Inferior parietal cortex (tissue), 1 donor: ENCODE data around the gene ORC1.

Experiments
- DNase-seq: peaks from one replicate; pipeline ENCODE4 v3.0.0-alpha.2; 2016; ENCODE audit errors: extremely low spot score

Gene ORC1

DNA sequence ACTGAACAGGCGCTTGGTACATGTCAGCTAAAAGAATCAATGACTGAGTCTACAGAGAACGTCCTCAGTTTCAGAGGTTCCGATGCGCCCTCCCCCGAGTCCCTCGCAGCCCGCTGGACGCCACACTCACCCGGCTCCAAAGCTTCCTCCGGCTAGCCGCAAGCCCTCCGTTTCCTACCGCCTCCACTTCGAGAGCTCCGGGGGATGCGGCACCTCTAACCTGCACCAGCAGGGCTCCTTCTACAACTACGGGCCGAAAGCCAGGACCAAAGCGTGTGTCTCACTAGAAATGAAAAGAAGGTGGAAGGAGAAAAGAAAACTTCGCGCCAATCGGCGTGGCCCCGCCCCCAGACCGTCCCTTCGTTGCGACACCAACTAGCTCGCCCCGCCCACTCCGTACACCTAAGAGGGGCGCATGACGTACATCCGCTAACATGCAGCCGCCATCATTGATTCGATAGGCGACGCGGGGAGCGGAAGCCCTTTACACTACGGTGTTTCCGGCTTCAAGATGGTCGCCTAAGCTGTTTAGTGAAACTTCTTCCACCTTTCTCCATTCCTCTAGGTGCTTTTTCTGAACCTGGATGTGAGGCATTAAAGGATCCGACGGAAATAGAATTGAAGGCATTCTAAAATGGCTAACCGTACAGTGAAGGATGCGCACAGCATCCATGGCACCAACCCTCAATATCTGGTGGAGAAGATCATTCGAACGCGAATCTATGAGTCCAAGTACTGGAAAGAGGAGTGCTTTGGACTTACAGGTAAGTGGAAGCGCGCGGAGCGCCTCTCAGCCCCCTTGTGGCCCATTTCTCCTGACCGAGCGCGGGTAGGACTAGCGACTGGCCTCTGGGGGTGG lies at the start of gene ORC1, which contains the start of gene PRPF38A:
ORC1 (minus strand) TSS at position 308 of the 859 bp plus-strand sequence. CDS start 2,200 bp downstream, outside the sequence.
PRPF38A (plus strand) TSS at position 487 of the 859 bp plus-strand sequence; CDS start at position 635, 148 bp downstream.
- peak; percentile 99 for DNase-seq

DNA sequence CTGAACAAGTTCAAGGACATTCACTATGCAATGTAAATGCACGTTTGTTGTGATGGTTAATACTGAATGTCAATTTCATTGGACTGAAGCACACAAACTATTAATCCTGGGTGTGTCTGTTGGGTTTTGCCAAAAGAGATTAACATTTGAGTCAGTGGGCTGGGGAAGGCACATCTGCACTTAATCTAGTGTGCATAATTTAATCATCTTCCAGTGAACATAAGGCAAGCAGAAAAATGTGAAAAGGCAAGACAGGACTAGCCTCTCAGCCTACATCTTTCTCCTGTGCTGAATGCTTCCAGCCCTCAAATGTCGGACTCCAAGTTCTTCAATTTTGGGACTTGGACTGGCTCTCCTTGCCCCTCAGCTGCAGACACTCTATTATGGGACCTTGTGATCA lies 40.2 kb upstream of the ORC1 start:
- no peak for DNase-seq

DNA sequence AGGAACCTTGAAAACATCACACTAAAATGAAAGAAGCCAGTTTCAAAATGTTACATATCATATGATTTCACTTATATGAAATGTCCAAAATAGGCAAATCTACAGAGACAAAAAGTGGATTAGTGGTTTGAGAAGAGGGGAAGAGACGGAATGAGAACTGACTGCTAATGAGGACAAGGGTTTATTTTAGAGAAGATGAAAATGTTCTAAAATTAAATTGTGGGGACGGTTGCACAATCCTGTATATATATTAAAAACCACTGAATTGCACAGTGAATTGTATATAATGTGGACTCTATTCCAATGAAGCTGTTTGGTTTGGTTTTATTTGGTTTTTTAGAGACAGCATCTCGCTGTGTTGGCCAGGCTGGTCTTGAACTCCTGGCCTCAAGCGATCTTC lies 35.8 kb upstream of the ORC1 start:
- no peak for DNase-seq

DNA sequence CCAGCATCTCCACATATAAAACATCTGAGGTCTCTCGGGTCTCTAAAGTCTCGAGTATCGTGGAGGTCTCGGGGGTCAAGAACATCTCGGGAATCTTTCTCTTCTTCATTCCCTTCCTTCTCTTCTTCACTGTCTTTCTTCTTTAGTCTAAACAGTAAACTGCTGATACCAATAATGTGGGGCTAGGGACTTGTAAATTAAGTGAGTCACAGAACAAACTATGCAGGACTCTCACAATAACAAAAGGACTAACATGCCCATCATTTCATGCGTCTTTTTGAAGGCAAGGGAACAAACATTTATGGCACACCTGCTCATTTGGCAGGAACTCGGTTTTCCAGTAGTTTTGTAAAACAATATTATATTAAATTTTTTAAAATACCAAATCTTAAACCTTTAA lies 32.6 kb upstream of the ORC1 start:
- DNase-seq = no peak

DNA sequence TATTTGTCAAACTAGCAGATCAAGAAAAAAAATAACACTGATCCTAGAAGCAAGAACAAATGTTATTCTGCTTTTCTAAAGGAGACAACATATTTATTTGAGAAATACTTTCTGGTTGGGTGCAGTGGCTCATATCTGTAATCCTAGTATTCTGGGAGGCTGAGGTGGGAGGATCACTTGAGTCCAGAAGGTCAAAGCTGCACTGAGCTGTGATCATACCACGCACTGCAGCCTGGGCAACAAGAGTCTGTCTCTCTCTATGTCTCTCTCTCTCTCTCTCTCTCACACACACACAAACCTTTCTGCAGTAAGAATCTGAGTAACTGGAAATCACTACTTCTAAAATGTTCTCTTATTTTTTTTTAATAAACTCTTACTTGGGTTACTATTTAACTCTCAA lies 31.4 kb upstream of the ORC1 start:
- no peak for DNase-seq

DNA sequence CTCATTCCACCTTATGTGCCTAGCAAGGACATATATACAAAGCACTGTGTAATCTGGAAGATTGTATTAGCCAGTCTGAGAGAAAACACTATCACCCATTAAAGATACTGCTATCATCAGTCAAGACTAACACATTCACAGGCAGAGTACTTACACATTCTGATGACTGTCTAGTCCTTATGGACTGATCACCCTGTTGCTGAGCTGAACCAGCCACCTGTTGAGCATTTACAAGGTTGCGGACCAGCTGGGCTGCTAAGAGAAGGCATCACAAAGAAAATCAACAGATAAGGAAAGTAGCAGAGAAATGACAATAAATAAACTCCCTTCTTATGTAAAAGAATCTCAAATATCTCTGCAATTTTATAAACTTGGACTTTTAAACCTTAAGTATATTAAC lies 31.0 kb upstream of the ORC1 start:
- DNase-seq = no peak

DNA sequence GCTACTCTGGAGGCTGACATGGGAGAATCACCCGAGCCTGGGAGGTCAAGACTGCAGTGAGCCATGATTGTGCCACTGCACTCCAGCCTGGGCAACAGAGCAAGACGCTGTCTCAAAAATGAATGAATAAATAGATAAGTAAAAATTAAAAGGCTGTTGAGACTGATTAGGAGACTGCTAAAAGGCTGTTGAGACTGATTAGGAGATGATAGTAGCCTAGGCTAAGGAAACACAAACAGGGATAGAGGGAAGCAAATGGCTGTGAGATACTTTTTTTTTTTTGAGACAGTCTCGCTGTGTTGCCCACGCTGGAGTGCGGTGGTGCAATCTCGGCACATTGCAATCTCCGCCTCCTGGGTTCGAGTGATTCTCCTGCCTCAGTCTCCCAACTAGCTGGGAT lies 28.6 kb upstream of the ORC1 start:
- no peak for DNase-seq

DNA sequence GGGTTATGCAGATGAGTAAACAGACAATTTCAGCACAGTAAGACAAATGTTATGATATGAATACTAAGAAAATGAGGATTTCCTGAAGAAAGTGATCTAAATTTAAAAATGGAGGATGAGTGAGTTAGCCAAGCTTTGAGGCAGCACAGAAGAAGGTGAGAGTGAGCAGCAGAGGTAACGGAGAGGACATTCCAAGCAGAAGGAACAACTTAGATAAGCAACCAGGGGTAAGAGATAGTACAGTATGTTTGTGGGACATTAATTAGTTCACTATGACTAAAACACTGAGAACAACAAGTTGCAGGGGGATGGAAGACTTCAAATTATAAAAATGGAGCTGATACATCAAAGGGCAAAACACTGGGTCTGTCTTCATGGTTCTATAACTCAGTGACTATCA lies 22.9 kb upstream of the ORC1 start:
- no peak for DNase-seq

DNA sequence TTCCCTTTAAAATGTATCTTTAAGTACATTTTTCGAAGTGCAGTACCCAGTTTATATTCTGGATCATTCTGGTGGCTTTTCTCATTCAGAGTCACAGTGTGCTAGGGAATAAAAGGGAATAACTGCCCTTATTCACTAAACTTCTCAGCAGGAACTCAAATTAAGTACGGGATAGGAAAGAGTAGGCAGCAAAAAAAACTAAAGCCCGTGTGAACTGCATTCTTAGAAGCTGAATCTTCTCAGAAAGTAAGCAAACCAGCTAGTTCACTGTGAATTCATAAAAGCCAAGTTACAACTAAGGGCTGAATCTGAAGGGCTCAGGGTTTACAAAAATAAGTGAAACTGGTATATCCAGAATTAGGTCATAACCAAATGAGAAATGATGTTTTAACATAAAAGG lies 22.1 kb upstream of the ORC1 start:
- DNase-seq = no peak

DNA sequence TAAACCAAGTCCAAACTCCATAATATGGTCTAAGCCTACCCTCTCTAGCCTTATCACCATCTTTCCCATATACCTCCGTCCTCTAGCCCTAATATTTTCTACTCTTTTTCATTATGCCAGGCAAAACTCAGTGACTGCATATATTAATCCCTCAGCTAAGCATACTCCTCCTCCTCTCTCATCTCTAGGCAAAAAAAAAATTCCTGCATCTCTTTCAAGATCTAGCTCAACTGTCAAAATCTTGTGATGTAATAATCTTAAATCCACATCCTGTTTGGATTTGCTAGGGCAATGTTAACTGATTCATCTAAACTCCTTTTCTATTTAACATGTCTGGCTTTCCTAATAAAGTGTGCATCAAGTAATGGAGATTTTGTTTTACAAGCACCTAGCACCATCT lies 20.6 kb upstream of the ORC1 start:
- no peak for DNase-seq

DNA sequence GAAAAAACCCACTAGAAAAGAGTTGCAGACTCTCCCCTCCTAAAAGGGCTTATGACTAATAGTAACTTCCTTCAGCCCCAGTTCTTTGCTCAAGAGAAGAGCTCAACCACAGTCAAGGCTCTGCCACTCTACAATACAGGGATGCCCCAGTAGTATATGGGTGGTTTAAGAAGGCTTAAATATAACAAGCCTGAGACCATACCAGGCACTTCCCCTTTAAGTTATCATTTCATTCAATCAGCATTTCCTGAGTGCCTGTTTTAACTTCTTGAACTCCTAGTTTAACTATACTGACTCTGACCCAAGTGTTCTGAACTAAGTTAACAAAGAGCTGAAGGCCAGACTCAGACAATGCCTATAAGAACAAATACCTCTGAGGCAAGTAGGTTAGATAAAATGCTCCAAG lies 20.0 kb upstream of the ORC1 start:
- DNase-seq = no peak

DNA sequence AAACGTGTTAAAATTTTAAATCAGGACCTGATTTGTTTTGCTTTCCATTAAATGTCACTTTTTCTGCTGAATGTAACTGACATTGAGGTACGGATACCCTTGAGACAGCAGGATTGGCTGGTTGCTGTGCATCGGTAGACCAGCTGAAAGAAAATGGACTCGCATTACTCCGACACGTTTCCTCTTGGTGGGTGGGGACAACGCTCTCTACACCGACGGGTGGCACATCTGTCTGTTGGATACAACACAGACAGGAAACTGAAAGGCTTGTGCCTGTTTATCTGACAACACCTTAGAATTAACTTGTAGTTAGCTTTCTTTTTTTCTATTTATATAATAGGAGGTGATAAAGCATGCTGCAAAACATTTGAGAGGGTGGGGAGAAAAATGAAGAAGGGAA lies 19.5 kb upstream of the ORC1 start:
- DNase-seq = no peak

DNA sequence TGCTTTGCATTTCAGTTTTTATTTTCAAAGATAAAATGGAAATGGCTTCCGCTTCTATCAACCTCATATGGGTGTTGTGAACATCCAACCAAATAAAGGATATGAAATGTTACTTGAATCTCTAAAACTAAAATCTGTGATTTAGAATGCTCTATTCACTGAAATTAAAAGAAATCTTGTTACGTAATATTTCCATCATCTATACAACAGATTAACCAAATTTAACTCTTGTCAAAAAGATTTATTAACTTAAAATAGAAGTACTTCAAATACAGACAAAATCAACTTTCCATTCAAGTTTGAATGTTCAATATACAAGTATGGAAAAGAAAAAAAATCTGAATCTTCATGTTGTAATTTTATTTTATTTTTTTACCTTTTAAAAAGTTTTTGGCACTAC lies 18.8 kb upstream of the ORC1 start:
- DNase-seq = no peak

DNA sequence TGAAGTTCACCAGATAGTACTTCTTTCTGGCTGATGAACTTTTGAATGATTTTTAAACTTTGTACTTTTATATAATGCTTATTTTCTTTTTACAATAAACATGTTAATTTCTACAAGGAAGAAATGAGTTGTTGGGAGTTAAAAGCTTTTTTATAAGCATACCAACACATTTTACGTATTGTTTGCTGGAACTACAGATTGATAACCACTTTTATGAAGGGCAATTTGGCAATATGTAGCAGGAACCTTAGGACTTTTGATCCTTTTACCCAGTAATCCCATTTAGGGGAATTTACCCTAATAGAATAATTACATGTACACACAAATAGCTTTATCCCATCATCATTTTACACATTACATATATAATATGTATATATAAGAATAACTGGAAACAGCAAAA lies 16.5 kb upstream of the ORC1 start:
- no peak for DNase-seq

DNA sequence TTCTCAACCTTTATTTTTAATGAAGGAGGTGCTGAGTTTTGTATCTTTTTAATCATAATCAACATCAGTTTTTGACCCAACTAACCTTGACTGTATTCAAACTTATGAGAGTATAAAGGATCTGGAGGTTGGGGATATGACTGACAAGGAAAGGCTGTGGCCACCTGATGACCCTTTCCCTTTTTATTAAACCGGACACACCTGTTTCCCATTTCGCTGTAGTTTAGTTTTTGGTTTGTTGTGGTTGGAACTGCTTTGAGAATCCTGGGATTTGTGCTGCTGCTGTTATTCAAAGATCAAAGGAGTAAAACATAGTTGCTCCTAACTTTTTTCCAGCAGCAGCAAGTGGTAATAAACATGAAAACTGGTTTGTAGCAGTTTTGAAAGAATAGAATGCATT lies 12.6 kb upstream of the ORC1 start:
- DNase-seq = no peak

DNA sequence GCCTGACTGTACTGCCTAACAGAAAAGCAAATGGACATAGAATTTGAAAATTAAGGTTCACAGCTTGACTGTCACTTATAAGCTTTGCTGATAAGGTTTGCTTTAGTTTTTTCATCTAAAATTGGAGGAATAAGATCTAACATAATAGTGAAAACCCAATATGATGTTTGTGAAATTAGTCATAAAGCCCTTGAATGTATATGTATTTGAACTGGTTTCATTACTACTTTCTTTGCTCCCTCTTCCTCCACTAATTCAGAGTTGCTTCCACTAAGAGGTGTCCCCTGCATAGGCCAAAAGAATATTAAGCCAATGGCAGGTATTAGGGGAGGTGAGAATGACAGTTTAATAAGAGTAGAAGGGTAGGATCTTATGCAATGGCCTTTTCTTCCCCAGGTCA lies 10.7 kb upstream of the ORC1 start:
- no peak for DNase-seq

DNA sequence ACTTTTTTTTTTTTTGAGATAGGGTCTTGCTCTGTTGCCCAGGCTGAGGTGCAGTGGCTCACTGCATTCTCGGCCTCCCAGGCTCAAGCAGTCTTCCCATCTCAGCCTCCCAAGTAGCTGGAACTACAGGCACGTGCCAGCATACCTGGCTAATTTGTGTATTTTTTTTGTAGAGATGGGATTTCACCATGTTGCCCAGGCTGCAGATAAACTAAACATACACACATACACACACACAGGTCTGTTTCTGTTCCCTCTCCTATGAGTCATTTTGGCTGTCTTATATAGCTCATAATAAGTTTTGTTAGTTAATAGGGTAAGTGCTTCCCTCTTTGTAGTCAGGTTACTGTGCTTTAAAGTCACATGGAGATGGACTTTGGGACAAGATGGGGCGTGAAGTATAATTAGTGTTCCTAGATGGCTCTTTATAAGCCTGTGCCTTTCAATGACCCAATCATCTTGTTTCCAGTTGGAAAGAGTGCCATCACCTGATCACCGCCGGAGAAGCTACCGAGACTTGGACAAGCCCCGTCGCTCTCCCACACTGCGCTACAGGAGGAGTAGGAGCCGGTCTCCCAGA lies 9.3 kb upstream of the ORC1 start:
- no peak for DNase-seq

DNA sequence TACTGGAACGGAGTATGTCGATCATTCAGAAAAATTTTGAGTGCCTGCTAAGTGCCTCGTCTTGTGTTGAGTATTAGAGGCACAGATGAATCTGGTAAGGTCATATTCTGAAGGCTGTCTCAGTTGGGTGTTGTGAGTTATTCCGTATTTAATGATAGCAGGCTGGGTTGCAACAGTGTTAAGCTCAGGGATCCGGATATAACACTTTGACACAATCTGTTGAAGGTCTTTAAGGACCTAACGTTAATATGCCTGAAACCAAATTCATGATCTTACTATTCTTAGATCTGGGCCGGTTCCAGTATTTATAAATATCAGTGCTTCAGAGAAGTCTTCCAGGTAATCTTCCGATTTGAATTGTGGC lies 734 bp upstream of the ORC1 start:
- no peak for DNase-seq

DNA sequence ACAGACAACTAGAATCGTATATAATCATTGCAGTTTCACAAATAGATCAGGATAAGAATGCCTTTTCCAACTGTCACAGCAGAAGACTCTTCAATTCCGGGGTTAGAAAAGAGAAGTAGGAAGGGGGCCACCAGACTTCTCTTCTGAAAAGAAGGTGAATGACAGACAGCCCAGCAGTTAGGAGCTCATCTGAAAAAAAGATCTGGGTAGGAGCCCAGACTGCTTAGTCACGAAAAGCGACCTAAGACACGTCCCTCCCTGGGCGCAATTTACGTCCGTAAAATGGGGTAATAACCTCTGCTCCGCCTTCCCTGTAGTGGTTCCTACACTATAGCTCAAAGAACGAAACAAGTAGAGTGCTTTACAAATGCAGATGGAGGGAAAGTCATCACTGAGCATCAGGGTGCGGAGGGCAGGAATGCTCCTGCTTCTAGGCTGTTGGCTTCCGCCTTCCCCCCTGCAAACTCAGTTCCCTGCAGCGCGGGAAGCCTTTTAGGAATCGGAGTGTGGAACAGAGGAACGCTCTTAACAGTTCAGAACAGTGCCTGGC lies 582 bp downstream of the ORC1 start:
- DNase-seq = no peak

DNA sequence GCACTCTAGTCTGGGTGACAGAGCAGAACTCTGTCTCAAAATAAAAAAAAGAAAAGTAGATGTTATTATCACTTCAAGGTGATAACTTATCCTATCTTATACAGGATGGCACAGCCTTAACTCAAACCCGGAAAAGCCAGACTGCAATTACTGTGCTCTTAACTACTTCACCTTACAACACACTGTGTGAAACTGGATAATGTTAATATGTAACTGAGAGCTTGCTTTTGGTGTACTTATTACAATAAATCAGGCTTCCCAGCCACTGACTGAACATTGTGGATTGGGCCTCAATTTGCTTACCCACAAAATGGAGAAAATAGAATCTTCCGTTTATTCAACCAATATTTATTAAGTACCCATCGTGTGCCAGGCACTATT lies 1.4 kb downstream of the ORC1 start:
- DNase-seq = no peak

DNA sequence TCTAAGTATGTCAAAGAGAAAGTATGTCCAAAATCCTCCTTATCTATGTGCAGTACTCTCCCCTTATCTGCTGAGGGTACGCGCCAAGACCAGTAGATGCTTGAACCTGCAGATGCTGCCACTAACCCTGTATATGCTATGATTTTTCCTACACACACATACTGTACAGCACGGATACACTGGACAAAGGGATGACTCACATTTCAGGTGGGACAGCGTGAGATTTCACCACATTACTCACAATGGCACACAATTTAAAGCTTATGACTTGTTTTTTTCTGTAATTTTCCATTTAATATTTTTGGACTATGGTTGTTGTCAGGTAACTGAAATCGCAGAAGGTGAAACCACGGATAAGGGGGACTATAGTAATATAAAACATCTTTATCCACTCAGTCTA lies 4.1 kb downstream of the ORC1 start:
- DNase-seq = no peak

DNA sequence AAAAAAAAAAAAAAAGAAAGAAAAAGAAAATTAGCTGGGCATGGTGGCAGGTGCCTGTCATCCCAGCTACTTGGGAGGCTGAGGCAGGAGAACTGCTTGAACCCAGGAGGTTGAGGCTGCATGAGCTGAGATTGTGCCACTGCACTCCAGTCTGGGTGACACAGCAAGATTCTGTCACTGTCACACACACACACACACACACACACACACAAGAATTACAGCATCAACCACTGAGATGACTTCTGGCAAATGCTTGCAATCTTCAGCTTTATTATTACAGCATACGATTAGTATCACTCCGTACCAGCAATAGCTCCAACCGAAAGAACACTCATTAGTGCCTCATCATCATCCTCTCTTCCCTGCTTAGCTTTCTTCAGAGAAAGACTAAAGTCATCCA lies 4.6 kb downstream of the ORC1 start:
- DNase-seq = no peak

DNA sequence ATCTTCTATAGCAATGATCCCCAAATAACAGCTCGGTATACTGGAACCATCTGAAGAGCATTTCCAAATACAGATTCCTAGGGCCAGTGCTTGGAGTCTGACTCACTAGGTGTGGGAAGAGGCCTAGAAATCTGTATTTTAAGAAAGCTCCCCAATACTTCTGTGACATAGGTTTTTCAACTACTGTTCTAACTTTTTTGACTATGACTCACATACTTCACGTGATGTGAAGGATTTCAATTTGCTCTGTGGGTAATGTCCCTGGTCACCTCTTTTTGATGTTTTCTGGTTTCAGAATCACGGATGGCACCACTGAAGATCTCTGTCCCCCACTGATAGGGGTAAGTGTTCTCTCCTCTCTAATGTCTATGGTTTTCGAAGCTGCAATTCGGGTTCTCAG lies 11.0 kb downstream of the ORC1 start:
- no peak for DNase-seq
